GM19193 (cell line): ENCODE measurements around the gene MERTK.

Experiments used
- POLR2A ChIP-seq: IDR thresholded peaks from 4 replicates; pipeline ENCODE4 v1.6.1; 2011; ENCODE audit not compliant: insufficient read depth, insufficient read length; ENCODE audit errors: extremely low read depth

MERTK gene

DNA sequence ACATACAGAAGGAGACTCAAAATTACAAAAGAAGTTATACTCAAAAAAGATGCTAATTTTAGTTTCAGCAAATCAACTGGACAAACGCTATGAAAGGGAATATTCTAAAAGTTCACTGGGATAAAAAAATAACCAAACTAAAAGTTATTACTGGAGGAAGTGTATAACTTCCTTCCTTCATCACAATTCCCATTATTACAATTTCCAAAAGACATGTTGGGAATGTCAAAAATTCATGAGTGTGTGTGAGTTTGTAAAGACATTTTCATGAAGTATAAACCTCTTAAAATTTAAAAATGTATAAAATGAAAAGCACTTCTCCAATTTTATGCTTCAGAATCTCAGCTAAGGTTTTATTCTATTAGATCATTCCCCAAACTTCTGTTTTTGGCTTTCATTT lies 67.8 kb downstream of the MERTK start:
- TF ChIP-seq POLR2A: no peak

DNA sequence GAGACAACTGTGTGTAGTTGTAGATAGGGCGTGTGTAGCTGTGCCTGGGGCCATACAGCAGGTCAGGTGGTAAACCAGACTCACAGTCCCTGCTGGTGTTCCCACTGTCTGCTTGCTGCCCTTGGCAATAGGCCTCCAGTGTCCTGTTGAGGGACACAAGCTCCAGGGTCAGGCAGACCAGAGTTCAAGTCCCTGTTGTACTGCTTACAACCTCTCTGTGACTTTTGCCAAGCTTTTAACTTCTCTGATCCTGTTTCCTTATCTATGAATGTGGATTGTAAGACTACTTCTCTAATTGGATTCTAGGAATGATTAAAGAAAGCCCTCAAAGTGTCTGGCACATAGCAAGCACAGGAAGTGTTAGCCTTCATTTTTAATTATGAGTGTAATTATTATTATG lies 68.6 kb downstream of the MERTK start:
- no peak for TF ChIP-seq POLR2A

DNA sequence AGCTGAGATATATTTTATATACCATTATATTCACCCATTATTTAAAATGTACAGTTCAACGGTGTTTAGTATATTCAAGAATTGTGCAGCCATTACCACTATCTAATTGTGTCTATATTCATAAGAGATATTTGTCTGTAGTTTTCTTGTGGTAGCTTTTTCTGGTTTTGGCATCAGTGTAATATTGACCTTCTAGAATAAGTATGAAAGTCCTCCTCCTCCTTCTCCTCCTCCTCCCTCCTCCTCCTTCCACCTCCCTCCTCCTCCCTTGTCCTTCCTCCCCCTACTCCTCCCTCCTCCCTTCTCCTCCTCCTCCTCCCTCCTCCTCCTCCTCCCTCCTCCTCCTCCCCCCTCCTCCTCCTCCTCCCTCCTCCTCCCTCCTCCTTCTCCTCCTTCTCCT lies 72.0 kb downstream of the MERTK start:
- TF ChIP-seq POLR2A: no peak

DNA sequence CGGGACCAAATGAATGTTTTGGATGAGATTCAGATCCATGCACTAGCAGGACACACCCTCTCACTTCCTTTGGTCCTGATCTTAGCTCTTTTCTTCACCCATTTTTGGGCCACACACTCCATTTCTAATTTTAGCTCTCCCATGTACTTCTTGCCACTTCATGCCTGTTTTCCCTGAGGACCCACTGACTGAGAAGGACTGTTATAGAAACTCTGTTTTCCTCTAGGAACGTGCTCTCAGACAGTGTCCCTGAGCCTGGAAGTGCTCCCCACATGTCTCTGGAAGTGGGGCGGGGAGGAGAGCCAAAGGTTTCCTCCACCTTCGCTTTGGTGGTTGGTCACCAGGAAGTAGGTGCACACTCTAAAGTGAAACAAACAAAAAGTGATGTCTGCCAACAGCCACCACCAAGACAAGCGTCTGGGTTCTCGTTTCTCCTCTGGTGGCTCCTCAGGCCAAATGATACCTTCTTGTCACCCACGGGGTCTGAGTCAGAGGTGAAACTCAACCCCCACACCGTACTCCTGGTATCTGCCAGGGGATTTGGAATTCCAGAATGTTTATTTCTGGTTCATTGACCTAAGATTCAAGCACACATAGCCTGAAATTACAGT lies 74.7 kb downstream of the MERTK start:
- no peak for TF ChIP-seq POLR2A

DNA sequence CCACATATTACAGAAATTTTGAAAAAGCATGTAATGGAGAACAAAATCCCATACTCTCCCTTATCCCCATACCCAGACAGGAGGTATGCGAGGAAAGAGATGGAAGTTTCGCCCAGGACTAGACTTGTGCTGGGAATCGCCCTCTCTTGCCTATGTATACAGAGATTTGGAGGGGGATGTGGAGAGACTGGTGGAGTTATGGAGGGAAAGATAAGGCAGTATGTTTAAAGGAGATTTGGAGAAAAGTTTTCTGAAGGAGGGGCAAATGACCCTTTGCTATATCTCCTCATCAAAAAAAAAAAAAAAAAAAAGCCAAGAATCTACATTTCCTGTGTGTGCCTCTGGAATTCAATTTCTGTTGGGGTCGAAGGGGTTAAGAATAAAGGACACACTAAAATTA lies 75.3 kb downstream of the MERTK start:
- TF ChIP-seq POLR2A: no peak

DNA sequence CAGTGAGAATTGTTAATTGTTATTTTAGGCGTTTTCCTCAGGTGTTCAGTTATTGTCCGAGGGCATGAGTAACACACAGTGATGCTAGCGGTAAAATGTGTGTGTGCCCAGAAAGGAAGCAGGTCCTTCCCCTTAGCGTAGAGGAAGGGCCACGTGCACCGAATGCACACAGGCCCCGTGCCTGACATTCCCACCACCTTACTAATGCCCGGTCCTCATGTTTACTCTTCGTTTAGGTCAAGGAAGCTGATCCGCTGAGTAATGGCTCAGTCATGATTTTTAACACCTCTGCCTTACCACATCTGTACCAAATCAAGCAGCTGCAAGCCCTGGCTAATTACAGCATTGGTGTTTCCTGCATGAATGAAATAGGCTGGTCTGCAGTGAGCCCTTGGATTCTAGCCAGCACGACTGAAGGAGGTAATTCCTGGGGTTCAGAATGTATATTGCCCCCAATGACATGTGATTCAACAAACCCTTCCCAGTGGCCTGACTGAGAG lies 76.7 kb downstream of the MERTK start:
- TF ChIP-seq POLR2A: no peak

DNA sequence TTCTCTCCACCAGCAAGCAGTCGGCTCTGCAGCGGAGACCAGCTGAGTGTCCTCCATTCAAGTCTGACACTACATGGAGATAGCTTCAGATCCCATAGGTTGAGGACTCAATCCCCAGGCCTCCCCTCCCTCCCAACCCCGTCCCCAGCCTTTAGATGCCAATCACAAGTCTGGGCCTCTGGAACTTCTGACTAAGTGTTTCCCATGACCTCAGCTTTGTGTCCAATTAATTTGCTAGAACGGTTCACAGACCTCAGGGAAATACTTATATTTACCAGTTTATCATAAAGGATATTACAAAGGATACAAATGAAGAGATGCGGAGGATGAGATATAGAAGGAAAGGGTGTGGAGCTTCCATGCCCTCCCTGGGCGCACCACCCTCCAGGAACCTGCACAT lies 77.4 kb downstream of the MERTK start:
- no peak for TF ChIP-seq POLR2A

DNA sequence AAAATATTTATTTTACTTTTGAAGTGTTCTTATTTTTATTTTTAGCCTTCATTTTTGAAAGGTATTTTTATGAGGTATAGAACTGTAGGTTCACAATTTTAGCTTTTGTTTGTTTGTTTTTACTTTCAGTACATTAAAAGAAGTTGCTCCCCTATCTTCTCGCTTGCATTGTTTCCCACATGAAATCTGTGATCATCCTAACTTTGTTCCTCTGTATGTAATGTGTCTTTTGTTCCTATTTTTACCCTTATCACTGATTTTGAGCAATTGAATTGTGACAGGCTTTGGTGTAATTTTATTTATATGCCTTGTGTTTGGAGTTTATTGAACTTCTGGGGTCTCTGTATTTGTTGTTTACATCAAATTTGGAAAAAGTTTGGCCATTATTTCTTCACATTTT lies 78.8 kb downstream of the MERTK start:
- TF ChIP-seq POLR2A: no peak

DNA sequence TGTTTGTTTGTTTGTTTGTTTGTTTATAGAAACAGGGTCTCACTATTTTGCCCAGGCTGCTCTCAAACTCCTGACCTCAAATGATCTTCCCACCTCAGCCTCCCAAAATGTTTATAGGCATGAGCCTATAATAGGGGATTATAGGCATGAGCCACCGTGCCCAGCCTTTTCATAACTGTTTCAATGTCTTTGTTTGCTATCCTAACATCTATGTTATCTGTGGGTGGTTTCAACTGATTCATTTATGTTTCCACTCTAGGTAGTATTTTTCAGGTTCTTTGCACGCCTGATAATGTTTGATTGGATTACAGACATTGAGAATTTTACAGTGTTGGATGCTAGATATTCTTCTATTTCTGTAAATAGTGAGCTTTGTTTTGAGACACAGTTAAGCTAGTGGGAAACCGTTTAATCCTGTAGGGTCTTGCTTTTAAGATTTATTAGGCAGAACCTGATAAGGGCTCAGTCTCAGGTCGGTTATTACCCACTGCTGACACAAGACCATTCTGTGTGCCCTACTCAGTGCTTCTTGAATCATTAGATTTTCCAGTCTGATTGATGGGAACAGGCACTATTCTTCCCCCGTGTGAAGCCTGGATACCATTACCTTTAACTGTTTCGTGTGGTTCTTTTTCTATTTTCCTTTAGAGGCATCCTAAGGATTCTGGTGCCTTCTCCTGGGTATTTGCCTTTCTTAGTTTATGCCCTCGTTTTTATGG lies 80.2 kb downstream of the MERTK start:
- no peak for TF ChIP-seq POLR2A

DNA sequence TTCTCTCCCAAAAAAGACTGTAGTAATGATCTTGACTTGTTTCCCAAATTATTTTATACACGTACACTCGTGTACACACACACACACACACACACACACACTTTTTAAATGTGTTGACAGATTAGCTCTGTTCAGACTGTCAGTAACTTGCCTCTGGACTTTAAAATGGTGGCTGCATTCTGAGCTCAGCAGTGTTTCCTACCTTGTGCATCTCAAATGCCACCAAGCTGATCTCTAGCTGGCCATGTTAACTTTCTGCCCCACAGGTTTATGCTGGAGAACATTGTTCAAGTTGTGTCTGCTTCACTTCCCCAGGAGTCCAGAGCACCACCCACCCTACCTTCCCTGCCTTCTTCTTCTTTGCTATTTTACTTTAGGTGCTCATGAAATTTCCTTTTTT lies 83.3 kb downstream of the MERTK start:
- no peak for TF ChIP-seq POLR2A

DNA sequence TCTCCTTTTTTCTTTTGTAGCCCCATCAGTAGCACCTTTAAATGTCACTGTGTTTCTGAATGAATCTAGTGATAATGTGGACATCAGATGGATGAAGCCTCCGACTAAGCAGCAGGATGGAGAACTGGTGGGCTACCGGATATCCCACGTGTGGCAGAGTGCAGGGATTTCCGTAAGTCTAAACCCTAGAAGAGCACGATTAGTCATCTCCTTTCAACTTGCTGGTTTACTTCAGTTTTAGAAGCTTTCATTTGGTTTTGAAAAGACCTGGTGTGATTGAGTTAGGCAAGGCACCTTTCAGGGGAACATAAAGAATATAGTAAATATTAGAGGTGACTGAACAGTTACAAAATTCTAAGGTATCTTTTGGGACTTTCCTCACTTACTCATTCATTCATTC lies 84.4 kb downstream of the MERTK start:
- no peak for TF ChIP-seq POLR2A

DNA sequence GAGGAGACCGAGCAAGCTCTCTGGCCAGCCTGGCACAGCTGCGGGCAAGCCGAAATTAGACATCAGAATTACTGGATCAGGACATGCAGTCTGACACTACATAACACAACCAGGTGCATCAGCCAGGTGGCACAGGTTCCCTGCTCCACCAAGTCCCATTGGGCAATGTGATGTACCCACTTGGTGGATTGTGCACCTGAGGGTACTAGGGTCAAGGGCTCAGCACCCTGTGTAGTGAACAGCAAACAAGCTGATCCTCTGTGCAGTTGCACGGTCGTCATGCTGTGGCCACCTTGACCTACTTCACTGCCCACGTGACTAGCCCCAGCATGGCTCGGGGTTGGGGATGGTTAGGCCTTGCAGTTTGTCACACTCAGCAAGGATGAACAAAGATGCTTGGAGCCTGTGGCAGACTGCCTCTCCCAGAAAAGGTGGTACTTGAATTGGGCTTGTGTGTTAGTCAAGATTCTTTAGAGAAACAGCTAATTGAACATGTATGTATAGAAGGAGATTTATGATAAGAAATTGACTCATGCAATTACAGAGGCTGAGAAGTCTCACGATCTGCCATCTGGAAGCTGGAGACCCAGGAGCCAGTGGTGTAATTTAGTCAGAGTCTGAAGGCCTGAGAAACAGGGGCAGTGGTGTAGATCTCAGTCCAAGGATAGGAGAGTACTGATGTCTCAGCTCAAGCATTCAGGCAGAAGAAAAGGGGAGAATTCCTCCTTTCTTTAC lies 85.2 kb downstream of the MERTK start:
- TF ChIP-seq POLR2A: no peak

DNA sequence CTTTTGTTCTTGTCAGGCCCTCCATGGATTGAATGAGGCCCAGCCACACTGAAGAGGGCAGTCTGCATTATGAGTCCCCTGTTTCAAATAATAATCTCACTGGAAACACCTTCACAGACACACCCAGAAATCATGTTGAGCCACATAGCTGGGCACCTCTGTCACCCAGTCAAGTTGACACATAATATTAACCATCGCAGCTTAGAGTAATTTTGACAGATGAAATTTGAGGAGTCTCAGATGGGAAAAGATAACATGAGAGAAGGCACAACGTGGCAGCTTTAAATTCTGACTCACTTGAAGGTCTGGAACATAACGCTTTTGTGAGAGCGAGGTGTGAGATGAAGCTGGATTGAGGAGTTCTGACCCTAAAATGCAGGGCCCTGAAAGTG lies 85.8 kb downstream of the MERTK start:
- TF ChIP-seq POLR2A: no peak

DNA sequence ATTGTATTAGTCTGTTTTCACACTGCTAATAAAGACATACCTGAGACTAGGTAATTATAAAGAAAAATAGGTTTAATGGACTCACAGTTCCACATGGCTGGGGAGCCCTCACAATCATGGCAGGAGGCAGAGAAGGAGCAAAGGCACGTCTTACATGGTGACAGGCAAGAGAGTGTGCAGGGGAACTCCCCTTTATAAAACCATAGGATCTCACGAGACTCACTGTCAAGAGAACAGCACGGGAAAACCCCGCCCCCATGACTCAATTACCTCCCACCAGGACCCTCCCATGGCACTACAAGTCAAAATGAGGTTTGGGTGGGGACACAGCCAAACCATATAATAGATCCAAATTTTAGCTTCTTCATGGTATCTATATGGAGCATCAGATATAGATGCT lies 87.1 kb downstream of the MERTK start:
- no peak for TF ChIP-seq POLR2A

DNA sequence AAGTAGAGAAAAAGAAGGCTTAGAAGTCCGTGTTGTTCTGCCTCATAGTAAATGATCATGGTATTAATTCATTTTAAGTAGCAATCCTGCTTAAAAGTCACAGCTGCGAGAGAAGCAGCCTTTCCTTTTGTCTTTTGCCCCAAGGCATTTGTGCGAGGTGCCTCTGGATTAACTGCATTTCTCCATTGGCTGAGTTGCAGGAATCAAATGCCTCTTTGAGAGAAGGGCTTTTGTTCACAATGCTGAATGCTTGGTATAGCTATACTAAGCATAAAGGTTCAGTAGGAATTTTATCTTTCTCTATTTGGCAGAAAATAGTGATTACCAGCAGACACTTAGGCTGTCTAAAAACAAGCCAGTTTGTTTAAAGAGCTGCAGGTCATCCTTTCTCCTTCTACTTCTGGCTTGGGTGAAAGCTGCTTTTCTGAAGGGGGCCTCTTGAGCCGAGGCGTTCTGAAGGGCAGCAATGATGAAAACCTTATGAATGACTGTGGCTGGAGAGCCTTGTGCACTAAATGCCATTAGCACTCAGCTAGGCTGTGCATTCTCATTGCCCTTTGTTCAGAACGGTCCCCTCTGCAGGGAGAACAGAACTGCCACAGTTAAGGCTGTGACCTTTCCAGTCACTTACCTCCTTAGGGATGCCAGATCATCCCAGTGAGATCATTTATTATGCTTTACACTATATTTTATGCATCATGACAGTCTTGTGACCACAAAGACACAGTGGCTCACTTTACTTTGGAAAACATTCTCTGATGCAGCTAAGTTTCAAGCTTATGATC lies 87.9 kb downstream of the MERTK start:
- no peak for TF ChIP-seq POLR2A

DNA sequence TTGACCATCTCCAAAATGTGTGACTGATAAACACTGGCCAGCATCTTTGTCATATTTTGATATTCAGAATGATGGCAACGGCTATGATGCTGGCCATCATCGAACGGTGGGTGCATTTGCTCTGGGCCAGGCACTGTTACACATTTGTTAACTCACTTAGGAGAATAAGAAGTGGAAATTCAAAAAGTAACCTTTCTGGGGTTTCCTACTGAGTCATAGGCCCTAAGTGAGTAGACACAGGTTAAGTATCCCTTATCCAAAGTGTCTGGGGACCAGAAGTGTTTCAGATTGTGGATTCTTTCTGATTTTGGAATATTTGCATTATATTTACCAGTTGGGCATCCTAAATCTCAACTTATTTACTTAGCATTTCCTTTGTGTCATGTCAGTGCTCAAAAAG lies 92.0 kb downstream of the MERTK start:
- TF ChIP-seq POLR2A: no peak

DNA sequence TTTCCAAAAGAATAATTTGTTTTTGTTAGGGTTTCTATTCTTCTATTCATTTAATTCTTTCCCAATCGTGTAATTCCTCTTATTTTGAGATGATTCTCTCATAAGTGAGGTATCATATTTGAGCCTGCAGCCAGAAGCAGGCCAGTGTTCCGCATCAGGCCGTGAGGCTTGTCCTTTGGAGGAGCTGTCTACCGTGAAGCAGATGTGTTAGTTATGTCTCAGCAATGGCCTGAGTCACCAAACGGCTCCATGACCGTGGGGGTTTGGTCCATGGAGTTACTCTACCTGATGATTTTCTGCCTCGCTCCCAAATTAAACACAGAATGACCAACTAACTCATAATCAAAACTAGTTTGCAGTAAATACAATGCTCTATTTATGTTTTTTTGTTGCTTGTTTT lies 92.4 kb downstream of the MERTK start:
- no peak for TF ChIP-seq POLR2A
